T-cell (primary cell): ENCODE data around the gene KDM6A. TPM values are rescaled to one million over a fixed set of nuclear protein-coding genes. Genes with fewer than 3 reads are reported as not detected.
A peak's percentile ranks its signal among the peaks of the same experiment; 100 is the strongest.
"Not testable (repeated sequence)": the region's sequence is repeated elsewhere in the genome, so short reads cannot be mapped to it uniquely, and the experiment has no call there.

Experiments
- ATAC-seq, 4 experiments: fragments of 200-7000 bp in 3 of 4; fragments of 150-1000 bp in 1 of 4; cut with Tn5 transposase; replicated peaks in 1 of 4; 1 replicate in 3 of 4; 2 replicates in 1 of 4; pipeline ENCODE4 v1.10.0; 2021; ENCODE audit warnings: moderate library complexity in 3 of 4, mild to moderate bottlenecking in 2 of 4, moderate number of reproducible peaks in 1 of 4
- CTCF ChIA-PET, 2 donors: fragments of 300-600 bp; sonication (Branson Sonifier 250); formaldehyde crosslinking; loops; one replicate each; lab custom pipeline; 2022; ENCODE audit warnings: antibody characterized with exemption in 2 of 2; lab: Charles Lee
- POLR2A ChIA-PET, 2 donors: fragments of 300-600 bp; sonication (Branson Sonifier 250); formaldehyde crosslinking; loops; one replicate each; lab custom pipeline; 2022; ENCODE audit warnings: antibody characterized with exemption in 2 of 2; lab: Charles Lee
- DNase-seq, 35 experiments: peaks; one replicate each; pipeline versions ENCODE4 v3.0.0 to v3.0.0-alpha.2; 2013 to 2023
- H3K27ac ChIP-seq: one replicate; pipeline ENCODE4 v1.5.1; 2013; ENCODE audit warnings: low read length
- H3K27me3 ChIP-seq, 2 experiments: replicated peaks in 1 of 2; 1 replicate in 1 of 2; 2 replicates in 1 of 2; pipeline versions ENCODE4 v1.6.1 to v1.7.0; 2013; ENCODE audit warnings: low read length in 1 of 2, mixed read lengths in 1 of 2; ENCODE audit not compliant: control insufficient read depth in 2 of 2, insufficient read depth in 2 of 2; ENCODE audit errors: extremely low read depth in 1 of 2
- H3K36me3 ChIP-seq, 2 donors: 1 replicate in 1 of 2; 2 replicates in 1 of 2; pipeline versions ENCODE4 v1.6.1 to v1.7.0; 2013; ENCODE audit warnings: low read length in 1 of 2; ENCODE audit not compliant: control insufficient read depth in 2 of 2, insufficient read depth in 1 of 2; ENCODE audit errors: extremely low read depth in 1 of 2
- H3K4me1 ChIP-seq, 2 experiments: 1 replicate in 1 of 2; 2 replicates in 1 of 2; pipeline versions ENCODE4 v1.6.1 to v1.7.0; 2013; ENCODE audit warnings: low read length in 2 of 2, mixed read lengths in 1 of 2; ENCODE audit not compliant: insufficient read depth in 2 of 2, control insufficient read depth in 1 of 2; ENCODE audit errors: extremely low read depth in 1 of 2
- H3K4me3 ChIP-seq, 2 donors: 1 replicate in 1 of 2; 2 replicates in 1 of 2; pipeline versions ENCODE4 v1.5.1 to v1.7.0; 2013; ENCODE audit warnings: mild to moderate bottlenecking in 2 of 2, low read length in 1 of 2, moderate library complexity in 1 of 2; ENCODE audit not compliant: control insufficient read depth in 1 of 2; ENCODE audit errors: extremely low read depth in 1 of 2
- H3K9me3 ChIP-seq: 2 replicates; pipeline ENCODE4 v1.7.0; 2013
- H3K27ac Mint-ChIP-seq, 2 donors: one replicate each; pipeline ENCODE4 v1.8.0; 2020 to 2021; ENCODE audit warnings: mild to moderate bottlenecking in 2 of 2, mixed read lengths in 2 of 2
- H3K27me3 Mint-ChIP-seq, 2 donors: one replicate each; pipeline ENCODE4 v1.8.0; 2021 to 2022; ENCODE audit warnings: mixed read lengths in 2 of 2
- H3K36me3 Mint-ChIP-seq: one replicate; pipeline ENCODE4 v1.8.0; 2021; ENCODE audit warnings: mixed read lengths
- H3K4me1 Mint-ChIP-seq, 3 donors: one replicate each; pipeline ENCODE4 v1.8.0; 2020 to 2022; ENCODE audit warnings: mixed read lengths in 3 of 3, mild to moderate bottlenecking in 1 of 3
- H3K4me3 Mint-ChIP-seq, 3 donors: one replicate each; pipeline ENCODE4 v1.8.0; 2020 to 2022; ENCODE audit warnings: mild to moderate bottlenecking in 3 of 3, mixed read lengths in 3 of 3, moderate library complexity in 3 of 3
- H3K9me3 Mint-ChIP-seq, 3 donors: one replicate each; pipeline ENCODE4 v1.8.0; 2020 to 2022; ENCODE audit warnings: mixed read lengths in 3 of 3
- WGBS: methylation state at CpG from one replicate; pipeline ENCODE4 v1.1.5; 2013; ENCODE audit warnings: missing lambda C conversion rate; ENCODE audit not compliant: insufficient coverage; 5-methylcytosine and 5-hydroxymethylcytosine counted together
- total RNA-seq, 35 experiments: library from RNA in 6 of 35; stranded (reverse) in 6 of 35; fragments of 120-200 nt in 1 of 35; gene quantifications; one replicate each; pipeline versions ENCODE4 v1.2.1 to v1.2.4 and lab custom pipeline; 2013 to 2026

Gene KDM6A
- total RNA-seq, 5 donors from 2014 or later (not counting 1 experiment from before 2014, with no cell fraction given): 37.1 to 97.3 (median 55.7) TPM

DNA sequence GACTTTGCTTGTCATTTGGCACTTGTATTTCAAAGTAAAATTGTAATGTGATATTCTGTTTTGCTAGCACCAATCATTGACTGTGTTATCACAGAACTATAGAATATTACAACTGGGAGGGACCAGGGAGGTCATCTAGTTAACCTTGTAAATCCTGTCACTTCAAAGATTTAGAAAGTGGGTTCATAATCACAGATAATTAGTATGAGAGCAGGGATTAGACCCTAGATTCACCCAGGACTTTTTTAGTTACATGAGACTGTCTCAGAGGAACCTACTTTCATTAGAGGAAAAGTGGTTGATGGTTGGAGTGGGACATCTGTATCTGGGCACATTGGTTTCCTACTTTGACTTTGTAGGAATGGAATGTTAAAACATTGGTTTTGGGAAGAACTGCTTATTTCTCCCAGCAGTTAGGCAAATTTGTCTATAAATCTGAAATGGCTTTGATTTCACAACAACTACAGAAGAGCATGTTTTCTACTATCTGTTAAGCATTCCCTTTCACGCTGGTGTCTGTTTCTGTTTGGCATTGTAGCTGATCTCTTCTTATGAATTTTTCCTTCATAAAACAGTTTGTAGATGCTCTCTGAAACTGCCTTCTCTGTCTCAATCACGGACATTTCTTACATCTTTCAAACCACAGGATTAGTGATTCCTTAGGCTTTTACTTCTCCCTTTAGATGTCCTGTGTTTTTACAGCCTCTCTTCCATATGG, 183.6 kb downstream of the KDM6A start:
- ChIA-PET POLR2A (no interaction called here), CTCF (interaction anchor here in 1 of 2 donors (1.5 kb wide), 1 partner anchor 13 kb away, joined by 3 read pairs; no protein-coding TSS in a partner anchor)
- H3K9me3 Mint-ChIP-seq: no peaks in the 10 kb centered on the region
- H3K27me3 Mint-ChIP-seq: no peaks in the 10 kb centered on the region
- H3K36me3 ChIP-seq: peaks cover 0 to 18% of the 10 kb centered on the region in 2 donors
- no peak overlapping the region for H3K27ac ChIP-seq
- no peaks in the 10 kb centered on the region for H3K4me1 ChIP-seq
- no peak overlapping the region for H3K4me3 ChIP-seq
- H3K9me3 ChIP-seq: no peaks in the 10 kb centered on the region
- H3K4me1 Mint-ChIP-seq: peaks cover 16 to 25% (median 22%) of the 10 kb centered on the region in 3 donors
- peaks cover 9% of the 10 kb centered on the region for H3K36me3 Mint-ChIP-seq
- H3K27me3 ChIP-seq: no peaks in the 10 kb centered on the region
- H3K4me3 Mint-ChIP-seq: no peak overlapping the region
- peak overlapping the region; percentile 5 to 62 for H3K27ac Mint-ChIP-seq
- ATAC-seq: no peak
- 100% methylated on average over 1 of the region's 2 CpGs for WGBS
- DNase-seq: no peak

DNA sequence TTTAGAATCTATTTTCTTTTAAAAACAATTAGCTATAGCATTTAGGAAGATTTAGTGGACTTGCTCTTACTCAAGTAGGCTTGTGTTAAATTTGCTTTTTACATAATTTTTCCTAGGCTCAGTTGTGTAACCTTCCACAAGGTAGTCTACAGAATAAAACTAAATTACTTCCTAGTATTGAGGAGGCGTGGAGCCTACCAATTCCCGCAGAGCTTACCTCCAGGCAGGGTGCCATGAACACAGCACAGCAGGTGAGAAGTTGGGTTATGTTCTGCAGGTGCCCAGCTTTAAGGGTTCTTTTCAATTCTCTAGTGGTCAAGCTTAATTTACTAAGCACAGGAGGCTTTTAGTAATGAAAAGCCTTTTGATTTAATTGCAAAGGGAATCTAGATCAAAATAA, 186.9 kb downstream of the KDM6A start:
- H3K4me3 Mint-ChIP-seq, DNase-seq, ATAC-seq, H3K27ac Mint-ChIP-seq, H3K27ac ChIP-seq, H3K9me3 Mint-ChIP-seq, H3K4me1 ChIP-seq, H3K27me3 ChIP-seq, POLR2A ChIA-PET, H3K27me3 Mint-ChIP-seq, H3K9me3 ChIP-seq, H3K4me3 ChIP-seq: not testable (repeated sequence)
- WGBS: no CpG with 5 or more reads among the region's 2 CpGs
- peaks cover 24% of the 10 kb centered on the region for H3K36me3 Mint-ChIP-seq
- H3K36me3 ChIP-seq: peaks cover 3 to 22% of the 10 kb centered on the region in 2 donors
- CTCF ChIA-PET: interaction anchor here in 1 of 2 donors (0.5 kb wide), 1 partner anchor 44 kb away, joined by 3 read pairs; no protein-coding TSS in a partner anchor
- H3K4me1 Mint-ChIP-seq: peaks cover 23 to 25% (median 23%) of the 10 kb centered on the region in 3 donors

DNA sequence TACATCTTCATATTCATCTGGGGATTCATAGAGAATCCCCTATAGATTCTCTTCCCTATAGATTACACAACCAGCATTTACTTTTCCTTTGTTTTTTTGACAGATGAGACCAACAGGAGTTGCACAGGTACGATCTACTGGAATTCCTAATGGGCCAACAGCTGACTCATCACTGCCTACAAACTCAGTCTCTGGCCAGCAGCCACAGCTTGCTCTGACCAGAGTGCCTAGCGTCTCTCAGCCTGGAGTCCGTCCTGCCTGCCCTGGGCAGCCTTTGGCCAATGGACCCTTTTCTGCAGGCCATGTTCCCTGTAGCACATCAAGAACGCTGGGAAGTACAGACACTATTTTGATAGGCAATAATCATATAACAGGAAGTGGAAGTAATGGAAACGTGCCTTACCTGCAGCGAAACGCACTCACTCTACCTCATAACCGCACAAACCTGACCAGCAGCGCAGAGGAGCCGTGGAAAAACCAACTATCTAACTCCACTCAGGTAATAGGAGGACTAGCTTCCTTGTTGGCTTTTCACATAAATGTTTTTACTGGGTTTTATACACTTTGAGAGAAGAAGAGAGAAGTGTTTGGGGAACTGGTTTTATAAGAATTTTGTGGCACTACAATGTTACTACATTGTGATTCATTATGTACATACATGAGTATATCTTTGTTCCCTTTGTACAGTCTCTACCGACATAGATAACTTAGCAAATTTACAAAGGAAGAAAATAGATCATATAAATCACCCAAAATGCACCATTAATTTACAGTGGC, 190.5 kb downstream of the KDM6A start:
- DNase-seq (no peak), ATAC-seq (no peak)
- no peaks in the 10 kb centered on the region for H3K27me3 ChIP-seq
- ChIA-PET CTCF (no interaction called here), POLR2A (interaction anchor here in 1 of 2 donors (0.5 kb wide), 1 partner anchor 11 kb away, joined by 3 read pairs; no protein-coding TSS in a partner anchor)
- Mint-ChIP-seq H3K27ac (no peak overlapping the region), H3K4me1 (peaks cover 27 to 28% (median 27%) of the 10 kb centered on the region in 3 donors), H3K4me3 (no peak overlapping the region), H3K9me3 (no peaks in the 10 kb centered on the region), H3K36me3 (peaks cover 25% of the 10 kb centered on the region), H3K27me3 (no peaks in the 10 kb centered on the region)
- 100% methylated on average over 3 of the region's 11 CpGs for WGBS
- H3K4me1 ChIP-seq: peaks cover 2 to 3% of the 10 kb centered on the region in 2 experiments
- no peaks in the 10 kb centered on the region for H3K9me3 ChIP-seq
- no peak overlapping the region for H3K4me3 ChIP-seq
- H3K27ac ChIP-seq: no peak overlapping the region
- H3K36me3 ChIP-seq: peaks cover 3 to 22% of the 10 kb centered on the region in 2 donors

DNA sequence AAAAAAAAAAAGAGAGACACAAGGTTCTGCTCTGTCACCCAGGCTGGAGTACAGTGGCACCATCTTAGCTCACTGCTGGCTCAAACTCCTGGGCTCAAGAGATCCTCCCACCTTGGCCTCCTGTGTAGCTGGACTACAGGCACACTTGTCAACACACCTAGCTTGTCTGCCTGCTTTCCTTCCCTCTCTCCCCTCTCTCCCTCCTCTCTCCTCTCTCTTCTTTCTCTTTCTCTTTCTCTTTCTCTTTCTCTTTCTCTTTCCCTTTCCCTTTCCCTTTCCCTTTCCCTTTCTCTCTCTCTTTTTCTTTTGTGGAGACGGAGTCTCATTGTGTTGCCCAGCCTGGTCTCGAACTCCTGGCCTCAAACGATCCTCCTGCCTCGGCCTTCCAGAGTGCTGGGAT, 195.6 kb downstream of the KDM6A start:
- peak in 2 of 4 experiments; percentile 26 to 77 for ATAC-seq
- DNase-seq: peak in 4 of 35 experiments; percentile 0 to 43 (median 4)
- Mint-ChIP-seq H3K4me1 (peaks cover 61 to 70% (median 63%) of the 10 kb centered on the region in 3 donors), H3K9me3 (no peaks in the 10 kb centered on the region), H3K27me3 (no peaks in the 10 kb centered on the region), H3K36me3 (peaks cover 33% of the 10 kb centered on the region), H3K4me3 (peak overlapping the region in 2 of 3 donors; percentile 22 to 45), H3K27ac (peak overlapping the region; percentile 93 to 94)
- H3K4me3 ChIP-seq: no peak overlapping the region
- H3K4me1 ChIP-seq: peaks cover 4 to 10% of the 10 kb centered on the region in 2 experiments
- CTCF ChIA-PET: interaction anchor here (0.6 to 1.2 kb wide), 3 partner anchors 10 to 194 kb away, joined by 3 read pairs; no protein-coding TSS in a partner anchor
- no peaks in the 10 kb centered on the region for H3K9me3 ChIP-seq
- POLR2A ChIA-PET: no interaction called here
- H3K27ac ChIP-seq: peak overlapping the region; percentile 58
- WGBS: no CpG with 5 or more reads among the region's 4 CpGs
- H3K27me3 ChIP-seq: no peaks in the 10 kb centered on the region
- H3K36me3 ChIP-seq: peaks cover 4 to 17% of the 10 kb centered on the region in 2 donors

DNA sequence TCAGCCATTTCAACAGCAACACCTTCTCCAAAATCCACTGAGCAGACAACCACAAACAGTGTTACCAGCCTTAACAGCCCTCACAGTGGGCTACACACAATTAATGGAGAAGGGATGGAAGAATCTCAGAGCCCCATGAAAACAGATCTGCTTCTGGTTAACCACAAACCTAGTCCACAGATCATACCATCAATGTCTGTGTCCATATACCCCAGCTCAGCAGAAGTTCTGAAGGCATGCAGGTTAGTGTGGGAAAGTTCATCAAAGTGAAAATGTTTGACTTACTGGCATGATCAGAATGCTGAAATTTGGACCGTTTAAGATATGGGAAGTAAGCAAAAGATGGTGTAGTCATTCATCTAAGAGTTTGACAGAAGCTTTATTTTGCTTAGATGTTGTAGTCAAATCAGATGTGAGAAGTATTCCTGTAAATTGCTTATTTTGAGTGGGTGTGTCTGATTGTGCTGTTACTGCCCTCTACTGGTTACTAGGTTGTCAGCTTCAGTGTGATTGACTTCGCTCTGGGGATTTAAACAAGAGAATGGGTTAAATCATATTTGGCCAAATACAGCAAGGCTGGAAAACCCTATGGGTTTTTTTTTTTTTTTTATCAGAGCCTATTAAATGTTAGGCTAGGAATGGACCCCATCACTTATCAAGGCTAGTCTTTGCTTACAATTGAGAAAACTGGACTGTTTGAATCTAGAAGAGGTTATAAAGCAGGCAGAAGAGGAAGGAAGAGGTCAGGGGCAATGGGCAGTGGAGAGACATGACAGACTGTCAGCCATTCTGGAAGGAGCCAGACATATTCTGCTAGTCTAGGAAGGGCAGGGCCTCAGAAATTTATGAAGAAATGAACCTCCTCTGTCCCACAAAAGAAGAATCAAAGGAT, 197.4 kb downstream of the KDM6A start:
- ChIA-PET CTCF (interaction anchor here (0.5 to 1.5 kb wide), 15 partner anchors 8 to 1112 kb away, joined by 3 to 6 read pairs (median 3); partner anchors contain the start of gene KDM6A (in 1 of the 2)), POLR2A (interaction anchor here in 1 of 2 donors (0.6 kb wide), 1 partner anchor 311 kb away, joined by 3 read pairs; no protein-coding TSS in a partner anchor)
- Histone ChIP-seq H3K9me3 (no peaks in the 10 kb centered on the region), H3K4me1 (peaks cover 6 to 10% of the 10 kb centered on the region in 2 experiments), H3K27me3 (no peaks in the 10 kb centered on the region), H3K27ac (no peak overlapping the region), H3K4me3 (no peak overlapping the region), H3K36me3 (peaks cover 4 to 10% of the 10 kb centered on the region in 2 donors)
- Mint-ChIP-seq H3K4me1 (peaks cover 65 to 78% (median 70%) of the 10 kb centered on the region in 3 donors), H3K27me3 (no peaks in the 10 kb centered on the region), H3K36me3 (peaks cover 20% of the 10 kb centered on the region), H3K4me3 (peak overlapping the region in 1 of 3 donors; percentile 42), H3K27ac (peak overlapping the region; percentile 66 to 78), H3K9me3 (no peaks in the 10 kb centered on the region)
- ATAC-seq (peak; percentile 45 to 62 (median 57)), DNase-seq (peak in 4 of 35 experiments; percentile 3 to 64 (median 14))
- WGBS: no CpG with 5 or more reads among the region's 2 CpGs
